Astrocyte of the spinal cord (primary cell): Measurements from ENCODE around the gene KDM6A.
"Not testable (repeated sequence)": the region's sequence is repeated elsewhere in the genome, so short reads cannot be mapped to it uniquely, and the experiment has no call there.

Source experiments
- DNase-seq: peaks from one replicate; pipeline ENCODE4 v3.0.0; 2011; ENCODE audit warnings: low read depth, low spot score
- H3K4me3 ChIP-seq: 2 replicates; pipeline ENCODE4 v1.5.1; 2011; ENCODE audit warnings: low read depth, mild to moderate bottlenecking, low read length, moderate library complexity
- CTCF ChIP-seq: IDR thresholded peaks from 2 replicates; pipeline ENCODE4 v1.5.1; 2012; ENCODE audit warnings: low read depth, mild to moderate bottlenecking, low read length, inconsistent platforms
- in situ Hi-C: cut with HindIII; loops from 2 replicates; pipeline ENCODE4 v1.10.0; 2017; ENCODE audit warnings: low sequenced_read_pairs

The KDM6A gene

GRCh38 chrX:44997888-44998287 lies 124.9 kb downstream of the KDM6A start:
- DNase-seq, result no peak
- TF ChIP-seq CTCF, result no peak
- no peak overlapping the region for H3K4me3 ChIP-seq
- in situ Hi-C loops, result no loop called here

GRCh38 chrX:44999237-44999636 lies 126.2 kb downstream of the KDM6A start:
- in situ Hi-C loops, DNase-seq, H3K4me3 ChIP-seq: not testable (repeated sequence)

GRCh38 chrX:44999872-45000271 lies 126.9 kb downstream of the KDM6A start:
- in situ Hi-C loops, DNase-seq, H3K4me3 ChIP-seq: not testable (repeated sequence)

GRCh38 chrX:45001048-45001447 lies 128.1 kb downstream of the KDM6A start:
- no peak for TF ChIP-seq CTCF
- in situ Hi-C loops, result no loop called here
- H3K4me3 ChIP-seq, result no peak overlapping the region
- no peak for DNase-seq

- no peak for TF ChIP-seq CTCF
- no peak overlapping the region for H3K4me3 ChIP-seq
- in situ Hi-C loops, result no loop called here
- no peak for DNase-seq
These were observed 130.1 kb downstream of the KDM6A start for GRCh38 chrX:45003085-45003484.

- in situ Hi-C loops, result no loop called here
- DNase-seq, result peak; percentile 39
- TF ChIP-seq CTCF, result no peak
- no peak overlapping the region for H3K4me3 ChIP-seq
These were observed 133.2 kb downstream of the KDM6A start for GRCh38 chrX:45006002-45006800.

- no peak for TF ChIP-seq CTCF
- in situ Hi-C loops, result no loop called here
- no peak for DNase-seq
- no peak overlapping the region for H3K4me3 ChIP-seq
These were observed 134.6 kb downstream of the KDM6A start for GRCh38 chrX:45007598-45007997.
